Pulmonary artery endothelial cell (primary cell): Measurements from ENCODE around the gene HLCS. TPM values are rescaled to one million over a fixed set of nuclear protein-coding genes. Genes with fewer than 3 reads are reported as not detected.

Source experiments
- DNase-seq: peaks from one replicate; pipeline ENCODE4 v3.0.0-alpha.2; 2011; ENCODE audit warnings: low read depth, low spot score
- total RNA-seq: library from RNA; depleted of rRNA; stranded (reverse); fragments of >200 nt; gene quantifications from 2 replicates; pipeline ENCODE4 v1.2.3, GENCODE V29; 2014

The HLCS gene
- total RNA-seq, 1 donor from 2014 or later: 15.6 TPM

GRCh38 chr21:36883532-36884486 is 82.7 kb downstream of the HLCS start:
- no peak for DNase-seq

GRCh38 chr21:36882776-36883175 is 83.7 kb downstream of the HLCS start:
- DNase-seq: no peak

DNA sequence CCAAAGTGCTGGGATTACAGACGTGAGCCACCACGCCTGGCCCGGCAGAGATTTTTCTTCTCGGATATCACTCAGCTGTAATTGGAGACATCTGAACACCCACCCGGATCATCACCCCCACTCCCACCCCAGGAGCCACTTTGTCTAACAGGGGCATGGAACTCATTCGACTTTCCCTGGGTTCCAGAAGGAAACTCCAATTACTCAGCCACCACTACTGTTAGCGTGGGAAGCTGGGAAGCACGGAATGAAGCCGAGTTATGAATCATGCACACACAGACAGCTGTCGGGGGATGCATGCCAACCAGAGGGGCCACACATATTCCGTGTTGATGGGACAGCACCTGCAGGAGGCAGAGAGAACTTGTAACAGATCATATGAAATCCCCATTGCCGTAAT is 85.2 kb downstream of the HLCS start:
- DNase-seq: no peak

DNA sequence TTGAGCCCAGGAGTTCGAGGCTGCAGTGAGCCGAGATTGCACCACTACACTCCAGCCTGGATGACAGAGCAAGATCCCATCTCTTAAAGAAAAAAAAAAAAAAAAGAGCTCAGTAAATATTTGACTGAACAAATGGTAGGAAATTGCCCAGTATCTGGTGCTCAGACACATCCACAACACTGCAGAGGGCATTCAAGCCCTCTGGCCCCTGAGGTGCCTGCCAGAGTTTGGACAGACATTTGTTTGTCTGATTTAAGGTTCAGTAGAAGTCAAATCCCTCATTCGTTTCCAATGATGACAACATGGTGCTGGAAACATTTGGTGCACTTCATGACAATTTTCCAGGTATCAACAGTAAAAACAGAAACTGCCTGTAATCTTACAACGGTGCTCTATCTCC is 86.6 kb downstream of the HLCS start:
- DNase-seq: no peak

DNA sequence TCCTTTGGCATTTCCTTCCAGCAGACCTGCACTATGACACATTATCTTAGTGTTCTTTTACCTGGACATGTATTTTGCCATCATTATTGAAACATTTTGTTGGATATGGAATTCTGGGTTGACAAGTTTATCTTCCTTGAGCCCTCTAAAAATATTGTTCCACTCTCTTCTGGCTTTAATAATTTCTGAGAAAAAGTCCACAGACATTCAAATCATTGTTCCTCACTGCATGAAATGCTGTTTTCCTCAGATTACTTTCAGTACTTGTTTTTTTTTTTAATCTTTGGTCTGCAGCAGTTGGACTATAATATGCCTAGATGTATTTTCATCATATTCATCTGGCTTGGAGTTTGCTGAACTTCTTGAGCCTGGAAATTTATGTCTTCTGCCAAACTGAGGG is 88.7 kb downstream of the HLCS start:
- DNase-seq: no peak

DNA sequence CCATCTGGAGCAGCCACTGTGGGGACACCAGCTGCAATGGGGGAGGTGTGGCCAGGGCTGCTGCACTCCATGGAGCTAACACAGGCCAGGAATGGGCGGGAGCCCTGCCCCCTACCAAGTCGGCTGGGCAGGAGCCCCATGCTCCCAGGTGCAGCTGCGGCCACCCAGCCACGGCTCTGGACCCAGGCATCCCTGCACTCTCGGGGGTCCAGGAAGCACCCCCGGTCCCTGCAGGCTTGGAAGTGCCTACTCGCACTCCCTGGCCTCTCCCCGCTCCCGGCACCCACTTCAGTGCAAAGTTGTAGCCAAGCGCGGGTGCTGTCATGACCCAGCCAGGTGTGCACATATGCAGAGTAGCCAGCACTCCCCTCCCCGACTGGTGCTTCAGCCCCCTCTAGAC is 91.8 kb downstream of the HLCS start:
- no peak for DNase-seq

- DNase-seq: no peak
Observed at GRCh38 chr21:36873513-36873912, 93.0 kb downstream of the HLCS start.

GRCh38 chr21:36867291-36867905 is 99.1 kb downstream of the HLCS start:
- no peak for DNase-seq

- no peak for DNase-seq
Observed at GRCh38 chr21:36866419-36866818, 100.0 kb downstream of the HLCS start.

DNA sequence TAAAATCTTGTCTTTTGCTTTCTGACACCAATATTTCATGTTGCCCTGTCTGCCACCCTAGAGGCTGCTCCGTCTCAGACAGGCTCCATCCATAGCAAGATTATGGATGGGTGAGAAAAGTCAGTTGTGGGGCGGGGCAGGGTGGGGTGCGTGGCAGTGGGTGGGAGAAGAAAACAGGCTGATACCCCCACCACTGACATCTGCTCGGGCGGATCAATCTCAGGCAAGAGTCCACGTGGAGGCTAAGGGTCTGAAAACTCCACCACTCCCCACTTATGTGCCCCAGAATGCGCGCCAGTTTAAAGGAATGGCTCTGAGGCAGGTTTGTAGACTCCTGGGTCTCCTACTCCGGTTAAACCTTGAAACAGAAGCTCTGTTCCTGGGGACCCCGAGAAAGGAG is 101.5 kb downstream of the HLCS start:
- no peak for DNase-seq

- no peak for DNase-seq
Observed at GRCh38 chr21:36863260-36863659, 103.2 kb downstream of the HLCS start.

DNA sequence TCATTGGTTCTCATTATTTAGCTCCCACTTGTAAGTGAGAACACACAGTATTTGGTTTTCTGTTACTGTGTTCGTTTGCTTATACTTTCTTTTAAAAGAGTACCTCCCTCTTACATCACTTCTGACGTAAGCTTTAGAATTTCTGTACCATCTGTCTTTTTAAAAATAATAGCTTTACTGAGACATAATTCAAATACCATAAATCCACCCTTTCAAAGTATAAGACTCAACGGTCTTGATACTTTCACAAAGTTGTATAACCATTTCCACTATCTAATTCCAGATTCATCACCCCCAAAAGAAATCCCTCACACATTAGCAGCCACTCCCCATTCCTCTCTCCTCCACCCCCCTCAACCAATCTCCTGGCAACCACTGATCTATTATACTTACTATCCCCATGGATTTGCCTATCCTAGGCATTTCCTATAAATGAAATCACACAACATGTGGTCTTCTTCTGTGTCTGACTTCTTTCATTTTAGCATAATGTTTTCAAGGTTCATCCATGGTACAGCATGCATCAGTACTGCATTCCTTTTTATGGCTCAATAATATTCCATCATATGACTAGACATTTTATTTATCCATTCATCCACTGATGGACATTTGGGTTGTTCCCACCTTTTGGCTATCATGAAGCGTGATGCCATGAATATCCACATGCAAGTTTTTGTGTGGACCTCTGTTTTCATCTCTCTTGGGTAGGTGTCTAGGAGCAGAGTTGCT is 104.7 kb downstream of the HLCS start:
- DNase-seq: no peak

DNA sequence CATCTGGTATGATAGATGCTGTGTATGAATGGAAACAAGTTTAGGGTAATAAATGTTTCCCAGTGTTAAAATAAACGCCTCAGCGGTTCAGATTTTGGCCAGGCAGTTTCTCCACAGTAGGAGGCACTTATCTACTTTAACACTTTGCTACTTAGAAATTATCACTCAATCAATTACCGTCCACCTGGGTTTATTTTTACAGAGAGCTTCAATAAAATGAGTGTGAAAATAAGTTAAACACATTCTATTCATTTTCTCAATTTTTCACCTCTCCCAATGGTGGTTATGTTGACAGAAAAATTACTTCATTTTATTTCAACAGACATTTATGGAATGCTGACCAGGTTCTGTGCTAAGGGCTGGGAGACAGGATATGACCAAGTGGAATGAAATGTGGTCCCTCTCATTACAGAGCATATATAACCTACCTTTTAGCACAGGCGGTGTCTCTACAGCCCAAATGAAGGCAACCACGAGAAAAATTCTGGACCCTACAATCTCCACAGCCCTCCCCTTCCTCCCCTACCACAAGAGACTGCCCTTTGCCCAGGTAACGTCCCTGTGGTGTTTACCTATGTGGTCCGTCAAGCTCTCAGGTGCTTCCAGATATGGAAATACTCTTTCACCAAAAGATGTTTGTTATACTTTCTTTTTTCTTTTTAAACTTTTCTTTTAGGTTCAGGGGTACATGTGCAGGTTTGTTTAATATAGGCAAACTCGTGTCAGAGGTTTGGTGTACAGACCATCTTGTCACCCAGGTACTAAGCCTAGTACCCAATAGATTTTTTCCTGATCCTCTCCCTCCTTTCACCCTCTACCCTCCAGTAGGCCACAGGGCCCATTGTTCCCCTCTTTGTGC is 105.5 kb downstream of the HLCS start:
- DNase-seq: peak; percentile 36

- DNase-seq: peak; percentile 8
Observed at GRCh38 chr21:36859744-36860501, 106.5 kb downstream of the HLCS start.

GRCh38 chr21:36858320-36858957 is 108.0 kb downstream of the HLCS start:
- no peak for DNase-seq

DNA sequence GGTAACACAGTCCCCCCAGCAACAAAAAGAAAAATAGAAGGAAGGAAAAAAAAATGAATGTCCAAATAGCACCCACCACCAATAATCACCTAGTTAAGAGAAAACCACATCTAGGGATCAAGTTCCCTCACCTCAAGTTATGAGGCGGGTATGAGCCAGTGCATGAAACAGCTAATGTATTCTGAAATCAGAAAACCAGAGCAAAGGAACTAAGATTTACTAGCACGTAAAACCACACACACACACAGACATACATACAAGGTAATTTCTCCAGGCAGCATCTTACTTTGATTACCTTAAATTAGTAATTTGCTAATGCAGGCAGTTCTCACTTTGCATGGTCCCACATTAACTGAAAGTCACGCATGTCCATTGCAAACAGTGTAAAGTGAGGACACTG is 109.8 kb downstream of the HLCS start:
- DNase-seq: no peak

GRCh38 chr21:36854391-36854790 is 112.1 kb downstream of the HLCS start:
- DNase-seq: no peak

DNA sequence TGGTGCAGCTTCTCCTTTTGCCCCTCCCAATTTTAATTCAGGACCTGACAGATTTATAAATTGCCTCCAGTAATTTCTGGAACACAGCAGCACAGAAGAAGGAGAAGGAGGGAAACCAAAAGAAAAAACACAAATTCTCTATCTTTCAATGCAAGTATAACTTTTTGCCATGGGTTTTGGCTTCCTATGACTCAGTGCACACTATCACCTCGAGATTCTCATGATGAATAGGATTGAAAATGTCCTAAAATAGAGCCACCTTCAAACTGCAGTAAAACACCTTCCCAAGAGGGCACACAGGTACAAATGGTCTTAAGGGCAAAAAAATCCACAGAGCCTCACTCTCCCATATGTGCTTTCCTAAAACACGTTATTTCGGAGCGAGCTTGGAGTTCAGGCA is 113.6 kb downstream of the HLCS start:
- DNase-seq: no peak

DNA sequence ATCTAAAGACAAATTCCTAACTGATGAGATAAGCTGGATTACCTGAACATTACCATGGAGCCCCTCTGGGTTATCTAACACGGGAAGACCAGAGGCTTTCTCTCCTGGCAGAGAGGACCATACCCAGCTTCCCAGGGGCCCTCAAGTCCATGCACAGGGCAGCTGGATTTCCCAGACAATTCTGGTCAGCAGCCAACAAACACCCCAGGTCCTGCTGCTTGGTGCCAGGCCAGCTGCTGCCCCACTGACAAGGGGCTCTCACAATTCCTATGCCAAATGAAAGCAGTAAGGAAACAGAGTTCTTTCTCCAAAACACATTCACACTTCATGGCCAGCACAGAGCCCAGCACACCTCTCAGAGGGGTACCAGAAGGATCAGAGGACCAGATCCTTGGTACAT is 114.2 kb downstream of the HLCS start:
- DNase-seq: no peak

GRCh38 chr21:36851121-36851520 is 115.3 kb downstream of the HLCS start:
- no peak for DNase-seq
